GM20431 (cell line): ENCODE measurements around the gene CHTOP.

ENCODE experiments used
- in situ Hi-C: fragments of 300-500 bp; cut with MseI, MboI; formaldehyde crosslinking; loops from one replicate; pipeline ENCODE4 v1.15.0; 2020; ENCODE audit warnings: low sequenced_read_pairs; ENCODE audit not compliant: unreplicated experiment

The CHTOP gene

GRCh38 chr1:153679337-153680119, 45.7 kb downstream of the CHTOP start:
- in situ Hi-C loops, result loop anchor here (10.0 kb wide), 1 partner anchor 65 kb away; no protein-coding TSS in a partner anchor

- in situ Hi-C loops, result no loop called here
Observed at GRCh38 chr1:153680120-153680403, 46.2 kb downstream of the CHTOP start.

- in situ Hi-C loops, result no loop called here
Observed at GRCh38 chr1:153682730-153683129, 48.9 kb downstream of the CHTOP start.

- in situ Hi-C loops, result no loop called here
Observed at GRCh38 chr1:153683854-153684253, 50.0 kb downstream of the CHTOP start.

- in situ Hi-C loops, result no loop called here
Observed at GRCh38 chr1:153684892-153685291, 51.0 kb downstream of the CHTOP start.

- in situ Hi-C loops, result no loop called here
Observed at GRCh38 chr1:153685544-153686340, 51.9 kb downstream of the CHTOP start.

GRCh38 chr1:153687346-153688125, 53.7 kb downstream of the CHTOP start:
- in situ Hi-C loops, result no loop called here

- in situ Hi-C loops, result no loop called here
Observed at GRCh38 chr1:153688276-153688675, 54.4 kb downstream of the CHTOP start.

GRCh38 chr1:153688736-153689328, 55.0 kb downstream of the CHTOP start:
- in situ Hi-C loops, result no loop called here

- in situ Hi-C loops, result no loop called here
Observed at GRCh38 chr1:153693466-153693865, 59.6 kb downstream of the CHTOP start.
